H1 (cell line): ENCODE data around the gene ALAS1. TPM values are rescaled to one million over a fixed set of nuclear protein-coding genes. Genes with fewer than 3 reads are reported as not detected.

Experiments
- CTCF ChIA-PET: fragments of 300-600 bp; sonication (Branson Sonifier 250); formaldehyde crosslinking; loops from one replicate; lab custom pipeline; 2021; ENCODE audit not compliant: partially characterized antibody; lab: Charles Lee
- POLR2A ChIA-PET: fragments of 300-600 bp; sonication (Branson Sonifier 250); formaldehyde crosslinking; loops from one replicate; lab custom pipeline; 2021; ENCODE audit warnings: inconsistent platforms; ENCODE audit not compliant: partially characterized antibody; lab: Charles Lee
- DNase-seq, 2 experiments: peaks; one replicate each; pipeline versions ENCODE4 v3.0.0 to v3.0.0-alpha.2; 2010 to 2022; ENCODE audit warnings: low spot score in 2 of 2, low read depth in 1 of 2, mixed read lengths in 1 of 2
- FAIRE-seq: peaks from 2 replicates; lab custom pipeline; 2011; peaks lifted over from hg19 to GRCh38; lab: Jason Lieb, UNC
- H2AFZ ChIP-seq: 2 replicates; pipeline ENCODE4 v1.8.1; 2012; ENCODE audit warnings: low read length, inconsistent platforms
- H2AK5ac ChIP-seq: 2 replicates; pipeline ENCODE4 v1.6.1; 2013; ENCODE audit warnings: low read depth, low read length
- H2BK120ac ChIP-seq: replicated peaks from 2 replicates; pipeline ENCODE3; 2013; ENCODE audit warnings: low read depth, low read length, inconsistent platforms
- H2BK12ac ChIP-seq: 2 replicates; pipeline ENCODE4 v1.6.1; 2013; ENCODE audit warnings: low read depth, low read length
- H2BK15ac ChIP-seq: 2 replicates; pipeline ENCODE4 v1.6.1; 2013; ENCODE audit warnings: low read length
- H2BK20ac ChIP-seq: 2 replicates; pipeline ENCODE4 v1.6.1; 2013; ENCODE audit warnings: low read length
- H2BK5ac ChIP-seq: 2 replicates; pipeline ENCODE4 v1.6.1; 2013; ENCODE audit warnings: low read depth, low read length
- H3K14ac ChIP-seq: 2 replicates; pipeline ENCODE4 v1.6.1; 2013; ENCODE audit warnings: inconsistent platforms; ENCODE audit not compliant: insufficient read length
- H3K18ac ChIP-seq: 2 replicates; pipeline ENCODE4 v1.6.1; 2013; ENCODE audit warnings: low read length; ENCODE audit errors: extremely low read depth
- H3K23ac ChIP-seq: 2 replicates; pipeline ENCODE4 v1.6.1; 2013; ENCODE audit warnings: inconsistent platforms; ENCODE audit not compliant: insufficient read length
- H3K23me2 ChIP-seq: 2 replicates; pipeline ENCODE4 v1.6.1; 2013; ENCODE audit warnings: low read depth, low read length
- H3K27ac ChIP-seq: 2 replicates; pipeline ENCODE4 v1.6.1; 2011; ENCODE audit warnings: low read depth, low read length, inconsistent platforms
- H3K27me3 ChIP-seq, 4 experiments: replicated peaks in 1 of 4; 1 replicate in 1 of 4; 2 replicates in 3 of 4; pipeline versions ENCODE4 v1.6.1 to v1.8.1; 2011 to 2013; ENCODE audit warnings: low read length in 3 of 4, mild to moderate bottlenecking in 3 of 4, inconsistent platforms in 2 of 4, mixed read lengths in 2 of 4, moderate library complexity in 1 of 4; ENCODE audit not compliant: control insufficient read depth in 3 of 4, insufficient read depth in 3 of 4; ENCODE audit errors: extremely low read depth in 1 of 4
- H3K36me3 ChIP-seq, 4 experiments: 2 replicates each; pipeline versions ENCODE4 v1.6.1 to v1.8.1; 2011 to 2013; ENCODE audit warnings: mild to moderate bottlenecking in 4 of 4, low read length in 3 of 4, moderate library complexity in 2 of 4, control low read depth in 1 of 4, inconsistent platforms in 1 of 4; ENCODE audit not compliant: insufficient read depth in 4 of 4, control insufficient read depth in 2 of 4
- H3K4ac ChIP-seq: replicated peaks from 2 replicates; pipeline ENCODE3; 2013; ENCODE audit warnings: low read length, low read depth, mixed read lengths, inconsistent platforms; ENCODE audit not compliant: insufficient read length
- H3K4me1 ChIP-seq, 4 experiments: replicated peaks in 1 of 4; 1 replicate in 1 of 4; 2 replicates in 3 of 4; pipeline versions ENCODE4 v1.6.1 to v1.8.1; 2011 to 2013; ENCODE audit warnings: low read length in 3 of 4, inconsistent platforms in 2 of 4, mixed read lengths in 1 of 4; ENCODE audit not compliant: insufficient read depth in 4 of 4, control insufficient read depth in 3 of 4
- H3K4me2 ChIP-seq, 2 experiments: 2 replicates each; pipeline versions ENCODE4 v1.6.1 to v1.8.1; 2011 to 2013; ENCODE audit warnings: low read depth in 2 of 2, low read length in 2 of 2, control low read depth in 1 of 2, inconsistent platforms in 1 of 2, mild to moderate bottlenecking in 1 of 2; ENCODE audit not compliant: insufficient read depth in 1 of 2
- H3K4me3 ChIP-seq, 4 experiments: fragments of 200-600, 300-600 bp in 1 of 4; sonication (generic), shearing (Covaris generic), sonication (Bioruptor Twin) in 1 of 4; 2 replicates each; pipeline versions ENCODE4 v1.5.1 to v1.8.1; 2011 to 2016; ENCODE audit warnings: low read length in 4 of 4, low read depth in 3 of 4, control low read depth in 2 of 4, inconsistent platforms in 2 of 4, mild to moderate bottlenecking in 2 of 4, mixed read lengths in 1 of 4, moderate library complexity in 1 of 4; ENCODE audit not compliant: insufficient read depth in 2 of 4; ENCODE audit errors: extremely low read depth in 1 of 4
- H3K56ac ChIP-seq: replicated peaks from 2 replicates; pipeline ENCODE3; 2013; ENCODE audit warnings: low read depth, mild to moderate bottlenecking, mixed read lengths, low read length, inconsistent platforms; ENCODE audit not compliant: insufficient read length
- H3K79me1 ChIP-seq: 2 replicates; pipeline ENCODE4 v1.6.1; 2013; ENCODE audit warnings: low read depth, low read length, control low read depth
- H3K79me2 ChIP-seq, 2 experiments: 2 replicates each; pipeline versions ENCODE4 v1.6.1 to v1.8.1; 2012 to 2013; ENCODE audit warnings: low read length in 2 of 2, mild to moderate bottlenecking in 2 of 2, inconsistent platforms in 1 of 2; ENCODE audit not compliant: insufficient read depth in 2 of 2, control insufficient read depth in 1 of 2
- H3K9ac ChIP-seq, 4 experiments: replicated peaks in 1 of 4; 1 replicate in 1 of 4; 2 replicates in 3 of 4; pipeline versions ENCODE4 v1.6.1 to v1.8.1; 2011 to 2013; ENCODE audit warnings: low read depth in 3 of 4, low read length in 3 of 4, control low read depth in 2 of 4, mild to moderate bottlenecking in 2 of 4, moderate library complexity in 2 of 4, inconsistent platforms in 1 of 4; ENCODE audit errors: extremely low read depth in 1 of 4
- H3K9me3 ChIP-seq, 2 experiments: 2 replicates each; pipeline versions ENCODE4 v1.6.1 to v1.8.1; 2012 to 2013; ENCODE audit warnings: mild to moderate bottlenecking in 2 of 2, moderate library complexity in 2 of 2, control low read depth in 1 of 2, inconsistent platforms in 1 of 2, low read depth in 1 of 2, low read length in 1 of 2, mixed read lengths in 1 of 2; ENCODE audit not compliant: insufficient read depth in 2 of 2
- H4K20me1 ChIP-seq, 2 experiments: replicated peaks in 1 of 2; 2 replicates each; pipeline versions ENCODE3 to v1.8.1; 2011 to 2013; ENCODE audit warnings: inconsistent platforms in 2 of 2, low read length in 2 of 2, mild to moderate bottlenecking in 1 of 2; ENCODE audit not compliant: insufficient read depth in 2 of 2, control insufficient read depth in 1 of 2
- H4K5ac ChIP-seq: 2 replicates; pipeline ENCODE4 v1.6.1; 2013; ENCODE audit warnings: low read length, low read depth, mixed read lengths, inconsistent platforms; ENCODE audit not compliant: insufficient read length
- H4K8ac ChIP-seq: 2 replicates; pipeline ENCODE4 v1.8.0; 2013; ENCODE audit warnings: mild to moderate bottlenecking, moderate library complexity, low read length, inconsistent platforms; ENCODE audit not compliant: insufficient read depth; ENCODE audit errors: extremely low read depth
- H4K91ac ChIP-seq: replicated peaks from 2 replicates; pipeline ENCODE3; 2013; ENCODE audit warnings: low read length, mixed read lengths, inconsistent platforms; ENCODE audit not compliant: insufficient read length
- BACH1 ChIP-seq: IDR thresholded peaks from 2 replicates; pipeline ENCODE4 v1.6.1; 2012; ENCODE audit warnings: low read length, improper control_type of control experiment
- BCL11A ChIP-seq, 2 experiments: IDR thresholded peaks; one replicate each; pipeline ENCODE4 v1.6.1; 2011; ENCODE audit warnings: low read depth in 2 of 2, low read length in 2 of 2, mild to moderate bottlenecking in 2 of 2
- CBX5 ChIP-seq: fragments of 300-800, 300-1000 bp; sonication (generic); IDR thresholded peaks from 2 replicates; pipeline ENCODE4 v1.7.1; 2016; ENCODE audit warnings: antibody characterized with exemption, low read length, low read depth
- JUND ChIP-seq: IDR thresholded peaks from 2 replicates; pipeline ENCODE4 v1.6.1; 2011; ENCODE audit warnings: mild to moderate bottlenecking, improper control_type of control experiment, low read length
- KDM5A ChIP-seq: fragments of 200-600 bp; IDR thresholded peaks from 2 replicates; pipeline ENCODE4 v1.7.1; 2012; ENCODE audit warnings: mild to moderate bottlenecking, low read length, inconsistent platforms, mixed read lengths
- MAX ChIP-seq: IDR thresholded peaks from 2 replicates; pipeline ENCODE4 v1.6.1; 2012; ENCODE audit warnings: inconsistent platforms
- NANOG ChIP-seq: IDR thresholded peaks from 2 replicates; pipeline ENCODE4 v1.6.1; 2011; ENCODE audit warnings: low read length, low read depth, mild to moderate bottlenecking, inconsistent platforms; ENCODE audit not compliant: insufficient read depth, poor library complexity, severe bottlenecking
- SP1 ChIP-seq: IDR thresholded peaks from 2 replicates; pipeline ENCODE4 v1.6.1; 2011; ENCODE audit warnings: low read depth, low read length
- WGBS, 2 experiments: shearing (Covaris generic) in 1 of 2; methylation state at CpG; one replicate each; pipeline versions ENCODE4 v1.1.6 to v1.1.7; 2013 to 2015; ENCODE audit warnings: low lambda C conversion rate in 2 of 2, mixed read lengths in 2 of 2, inconsistent platforms in 1 of 2, low coverage in 1 of 2, missing lambda C conversion rate in 1 of 2; ENCODE audit not compliant: insufficient replicate concordance in 2 of 2, insufficient coverage in 1 of 2, insufficient read length in 1 of 2; ENCODE audit errors: extremely low coverage in 1 of 2, missing lambda C conversion rate in 1 of 2; 5-methylcytosine and 5-hydroxymethylcytosine counted together
- polyA plus RNA-seq, 7 experiments: library from polyadenylated mRNA; depleted of rRNA in 3 of 7; stranded (reverse) in 5 of 7; unstranded in 2 of 7; fragments of >200 nt in 5 of 7; fragments of 200-250 nt in 2 of 7; gene quantifications; 1 replicate in 5 of 7; 2 replicates in 1 of 7; 4 replicates in 1 of 7; pipeline versions ENCODE4 v1.2.1 to v1.2.3, GENCODE V29; 2011 to 2013; ENCODE audit warnings: missing spikeins in 2 of 7, mixed read lengths in 2 of 7
- total RNA-seq: library from RNA; stranded (reverse); fragmentation: NEBNext Ultra II Directional; extraction: Animal tissue kit (Norgen Biotek cat#: 25700); gene quantifications from 2 replicates; pipeline ENCODE4 v1.2.1, GENCODE V29; 2021
- TF ChIP-seq, protein P1 (sequence below): IDR thresholded peaks from 2 replicates; pipeline ENCODE4 v1.6.1; 2011; ENCODE audit warnings: low read length, improper control_type of control experiment

Gene ALAS1
- total and polyA plus RNA-seq, 2 of the 8 experiments (the other 6 are each of a cell fraction or from before 2014, with no cell fraction given) = 45.9 to 84.4 TPM

- no peak overlapping the region for H3K18ac ChIP-seq
- no peak overlapping the region for H3K14ac ChIP-seq
- FAIRE-seq = no peak
- no peak overlapping the region for H2BK12ac ChIP-seq
- H3K36me3 ChIP-seq = peaks cover 5 to 13% (median 11%) of the 10 kb centered on the region in 4 experiments; a peak in 5 of 8 replicates
- TF ChIP-seq JUND (no peak), NANOG (no peak), MAX (no peak), KDM5A (no peak), BCL11A (IDR thresholded peaks at IDR 0.05; ENCODE audit: low read depth in 2 of 2, low read length in 2 of 2) (no peak), CBX5 (no peak), SP1 (no peak), BACH1 (no peak)
- TF ChIP-seq, protein P1, sequence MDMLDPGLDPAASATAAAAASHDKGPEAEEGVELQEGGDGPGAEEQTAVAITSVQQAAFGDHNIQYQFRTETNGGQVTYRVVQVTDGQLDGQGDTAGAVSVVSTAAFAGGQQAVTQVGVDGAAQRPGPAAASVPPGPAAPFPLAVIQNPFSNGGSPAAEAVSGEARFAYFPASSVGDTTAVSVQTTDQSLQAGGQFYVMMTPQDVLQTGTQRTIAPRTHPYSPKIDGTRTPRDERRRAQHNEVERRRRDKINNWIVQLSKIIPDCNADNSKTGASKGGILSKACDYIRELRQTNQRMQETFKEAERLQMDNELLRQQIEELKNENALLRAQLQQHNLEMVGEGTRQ = no peak
- no peak overlapping the region for H4K5ac ChIP-seq
- H4K91ac ChIP-seq = no peak overlapping the region
- no peak overlapping the region for H3K23ac ChIP-seq
- peaks cover 0 to 12% of the 10 kb centered on the region in 2 experiments; a peak in 2 of 4 replicates for H3K79me2 ChIP-seq
- H2AK5ac ChIP-seq = no peak overlapping the region
- no peak overlapping the region for H3K4me2 ChIP-seq
- no peak overlapping the region for H2BK120ac ChIP-seq
- DNase-seq = no peak
- H2AFZ ChIP-seq = no peak overlapping the region
- 100% methylated on average over 3 of the region's 3 CpGs; no CpG with 5 or more reads in 1 of the 2 experiments for WGBS, 2 experiments
- no peak overlapping the region for H3K9ac ChIP-seq
- peaks cover 13% of the 10 kb centered on the region for H3K79me1 ChIP-seq
- ChIA-PET CTCF (interaction anchor here (0.7 to 14.4 kb wide), 17 partner anchors 11 to 1570 kb away, joined by 3 to 336 read pairs (median 4); partner anchors contain the start of genes PPM1M and TLR9), POLR2A (interaction anchor here (1.4 to 4.8 kb wide), 3 partner anchors 11 to 45 kb away, joined by 6 to 27 read pairs (median 13); partner anchors contain the start of genes PPM1M and WDR82)
- H4K20me1 ChIP-seq = peaks cover 10 to 17% of the 10 kb centered on the region in 2 experiments
- H3K56ac ChIP-seq = no peak overlapping the region
- H3K27ac ChIP-seq = no peak overlapping the region
- H2BK5ac ChIP-seq = no peak overlapping the region; the same call in 1 of the 2 replicates
- H2BK20ac ChIP-seq = no peak overlapping the region
- H3K27me3 ChIP-seq = no peaks in the 10 kb centered on the region
- H3K4ac ChIP-seq = no peak overlapping the region
- H4K8ac ChIP-seq = no peak overlapping the region
- peaks cover 4 to 30% (median 20%) of the 10 kb centered on the region in 4 experiments for H3K4me1 ChIP-seq
- no peaks in the 10 kb centered on the region for H3K9me3 ChIP-seq
- H3K23me2 ChIP-seq = peaks cover 5% of the 10 kb centered on the region
- no peak overlapping the region for H2BK15ac ChIP-seq
- no peak overlapping the region for H3K4me3 ChIP-seq
Measured at GRCh38 chr3:52233968-52234367, 36.0 kb downstream of the ALAS1 start.
